ENCODE measurements around the gene GRHL3.

Gene GRHL3

GRCh38 chr1:24297187-24297851, 21.8 kb upstream of the GRHL3 start:
- DNase-seq (ENCODE audit: low read depth, low spot score): no peak
- no peak overlapping the region for H3K9ac ChIP-seq (ENCODE audit: insufficient read length)
- no peaks in the 10 kb centered on the region for H3K9me3 ChIP-seq (ENCODE audit: low read depth, low read length)
- H3K36me3 ChIP-seq (ENCODE audit: insufficient read depth, low read length): no peaks in the 10 kb centered on the region
- no peak overlapping the region for H3K4me3 ChIP-seq
- no peak; the same call in 1 of the 2 replicates for TF ChIP-seq POLR2AphosphoS5 (IDR thresholded peaks at IDR 0.05; ENCODE audit: borderline replicate concordance, low read depth, low read length)
- TF ChIP-seq FOXP2 (optimal IDR thresholded peaks at IDR 0.05; ENCODE audit: control extremely low read depth, extremely low read length, insufficient read depth): no peak
- no peak for TF ChIP-seq EZH2 (IDR thresholded peaks at IDR 0.05)
- H3K27ac ChIP-seq: no peak overlapping the region; the same call in 1 of the 2 replicates

GRCh38 chr1:24297852-24298232, 21.3 kb upstream of the GRHL3 start:
- Histone ChIP-seq H3K9me3 (ENCODE audit: low read depth, low read length) (no peaks in the 10 kb centered on the region), H3K27ac (no peak overlapping the region), H3K9ac (ENCODE audit: insufficient read length) (no peak overlapping the region), H3K4me3 (no peak overlapping the region), H3K36me3 (ENCODE audit: insufficient read depth, low read length) (no peaks in the 10 kb centered on the region)
- TF ChIP-seq FOXP2 (optimal IDR thresholded peaks at IDR 0.05; ENCODE audit: control extremely low read depth, extremely low read length, insufficient read depth) (no peak), EZH2 (IDR thresholded peaks at IDR 0.05) (no peak), POLR2AphosphoS5 (IDR thresholded peaks at IDR 0.05; ENCODE audit: borderline replicate concordance, low read depth, low read length) (no peak)
- DNase-seq (ENCODE audit: low read depth, low spot score): no peak

- no peaks in the 10 kb centered on the region for H3K36me3 ChIP-seq (ENCODE audit: insufficient read depth, low read length)
- H3K9ac ChIP-seq (ENCODE audit: insufficient read length): no peak overlapping the region
- H3K9me3 ChIP-seq (ENCODE audit: low read depth, low read length): no peaks in the 10 kb centered on the region
- H3K27ac ChIP-seq: no peak overlapping the region
- H3K4me3 ChIP-seq: no peak overlapping the region
- TF ChIP-seq FOXP2 (optimal IDR thresholded peaks at IDR 0.05; ENCODE audit: control extremely low read depth, extremely low read length, insufficient read depth) (no peak), POLR2AphosphoS5 (IDR thresholded peaks at IDR 0.05; ENCODE audit: borderline replicate concordance, low read depth, low read length) (no peak), EZH2 (IDR thresholded peaks at IDR 0.05) (no peak)
- DNase-seq (ENCODE audit: low read depth, low spot score): no peak
These were observed 20.6 kb upstream of the GRHL3 start for GRCh38 chr1:24298606-24299005.

GRCh38 chr1:24299901-24300300, 19.3 kb upstream of the GRHL3 start:
- Histone ChIP-seq H3K9ac (ENCODE audit: insufficient read length) (no peak overlapping the region), H3K36me3 (ENCODE audit: insufficient read depth, low read length) (no peaks in the 10 kb centered on the region), H3K4me3 (no peak overlapping the region), H3K9me3 (ENCODE audit: low read depth, low read length) (no peaks in the 10 kb centered on the region), H3K27ac (no peak overlapping the region)
- TF ChIP-seq FOXP2 (optimal IDR thresholded peaks at IDR 0.05; ENCODE audit: control extremely low read depth, extremely low read length, insufficient read depth) (no peak), EZH2 (IDR thresholded peaks at IDR 0.05) (no peak), POLR2AphosphoS5 (IDR thresholded peaks at IDR 0.05; ENCODE audit: borderline replicate concordance, low read depth, low read length) (no peak)
- DNase-seq (ENCODE audit: low read depth, low spot score): no peak

- DNase-seq (ENCODE audit: low read depth, low spot score): no peak
- no peak for TF ChIP-seq EZH2 (IDR thresholded peaks at IDR 0.05)
- no peak for TF ChIP-seq FOXP2 (optimal IDR thresholded peaks at IDR 0.05; ENCODE audit: control extremely low read depth, extremely low read length, insufficient read depth)
- no peak for TF ChIP-seq POLR2AphosphoS5 (IDR thresholded peaks at IDR 0.05; ENCODE audit: borderline replicate concordance, low read depth, low read length)
- H3K9ac ChIP-seq (ENCODE audit: insufficient read length): no peak overlapping the region
- H3K4me3 ChIP-seq: no peak overlapping the region
- H3K36me3 ChIP-seq (ENCODE audit: insufficient read depth, low read length): no peaks in the 10 kb centered on the region
- 0 out of 2 replicates have a peak overlapping the region, but pooled peaks have one; percentile 20 for H3K27ac ChIP-seq
- no peaks in the 10 kb centered on the region for H3K9me3 ChIP-seq (ENCODE audit: low read depth, low read length)
These were observed 18.0 kb upstream of the GRHL3 start for GRCh38 chr1:24300971-24301784.

- Histone ChIP-seq H3K36me3 (ENCODE audit: insufficient read depth, low read length) (no peaks in the 10 kb centered on the region), H3K9me3 (ENCODE audit: low read depth, low read length) (no peaks in the 10 kb centered on the region), H3K9ac (ENCODE audit: insufficient read length) (no peak overlapping the region), H3K4me3 (no peak overlapping the region), H3K27ac (peak overlapping the region; percentile 71)
- no peak for DNase-seq (ENCODE audit: low read depth, low spot score)
- TF ChIP-seq EZH2 (IDR thresholded peaks at IDR 0.05) (no peak), FOXP2 (optimal IDR thresholded peaks at IDR 0.05; ENCODE audit: control extremely low read depth, extremely low read length, insufficient read depth) (no peak), POLR2AphosphoS5 (IDR thresholded peaks at IDR 0.05; ENCODE audit: borderline replicate concordance, low read depth, low read length) (no peak)
These were observed 17.4 kb upstream of the GRHL3 start for GRCh38 chr1:24301785-24302175.

- H3K27ac ChIP-seq: peak overlapping the region; percentile 71
- no peaks in the 10 kb centered on the region for H3K36me3 ChIP-seq (ENCODE audit: insufficient read depth, low read length)
- no peaks in the 10 kb centered on the region for H3K9me3 ChIP-seq (ENCODE audit: low read depth, low read length)
These were observed 16.9 kb upstream of the GRHL3 start for GRCh38 chr1:24302209-24302611.

GRCh38 chr1:24303600-24303999, 15.6 kb upstream of the GRHL3 start:
- no peak for TF ChIP-seq EZH2 (IDR thresholded peaks at IDR 0.05)
- Histone ChIP-seq H3K36me3 (ENCODE audit: insufficient read depth, low read length) (no peaks in the 10 kb centered on the region), H3K9me3 (ENCODE audit: low read depth, low read length) (no peaks in the 10 kb centered on the region), H3K4me3 (no peak overlapping the region), H3K27ac (no peak overlapping the region), H3K9ac (ENCODE audit: insufficient read length) (no peak overlapping the region)
- DNase-seq (ENCODE audit: low read depth, low spot score): no peak

More at GRCh38 chr1:24302209-24302611, 16.9 kb upstream of the GRHL3 start:
- no peak for DNase-seq (ENCODE audit: low read depth, low spot score)
- TF ChIP-seq FOXP2 (optimal IDR thresholded peaks at IDR 0.05; ENCODE audit: control extremely low read depth, extremely low read length, insufficient read depth): no peak
- no peak for TF ChIP-seq EZH2 (IDR thresholded peaks at IDR 0.05)
- no peak for TF ChIP-seq POLR2AphosphoS5 (IDR thresholded peaks at IDR 0.05; ENCODE audit: borderline replicate concordance, low read depth, low read length)
- Histone ChIP-seq H3K4me3 (no peak overlapping the region), H3K9ac (ENCODE audit: insufficient read length) (no peak overlapping the region)

All from SK-N-MC (cell line).